ENCODE data around the gene IL1RAP.

The IL1RAP gene

DNA sequence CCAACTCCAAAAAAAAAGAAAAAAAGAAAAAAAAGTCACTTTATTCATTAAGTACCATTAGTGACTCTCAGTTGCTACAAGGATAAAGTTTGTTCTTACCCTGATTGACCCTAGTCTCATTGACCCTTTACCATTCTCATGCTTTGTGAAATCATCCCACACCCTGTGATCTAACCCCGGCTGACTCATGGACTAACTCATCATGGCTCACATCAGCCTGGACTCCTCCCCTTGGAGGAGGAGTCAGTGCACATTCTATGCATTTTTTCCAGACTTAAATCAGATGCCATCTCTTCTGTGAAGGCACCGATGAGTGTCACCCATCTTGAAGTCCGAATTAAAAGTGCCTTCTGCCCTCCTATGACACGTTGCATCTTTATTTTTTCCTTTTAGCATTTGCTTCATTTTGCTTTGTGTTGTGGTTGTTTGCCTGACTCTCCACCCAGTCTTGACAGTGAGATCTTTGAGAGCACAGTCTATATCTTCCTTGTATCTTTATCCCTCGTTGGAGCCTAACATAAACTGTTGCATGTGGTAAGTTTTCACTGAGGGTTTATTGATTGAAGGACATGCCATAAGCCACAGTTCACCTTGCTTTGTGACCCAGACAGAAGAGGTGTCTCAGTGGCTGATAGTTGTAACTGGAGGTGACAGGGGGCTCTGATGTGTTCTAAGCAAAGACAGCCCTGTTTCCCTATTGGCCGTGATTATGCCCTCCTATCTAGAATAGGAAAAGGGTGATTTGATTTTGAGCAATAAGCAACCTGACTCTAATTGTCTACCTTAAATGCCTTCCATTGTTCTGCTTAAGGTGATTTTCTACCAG is 72.1 kb downstream of the IL1RAP start:
- DNase-seq (ENCODE audit: insufficient read length, low spot score) (peak; percentile 53), FAIRE-seq (peak; percentile 100)
- no peak; the same call in 1 of the 2 replicates for TF ChIP-seq POLR2A (IDR thresholded peaks at IDR 0.05; ENCODE audit: low read depth, low read length)

GRCh38 chr3:190586631-190587011 is 72.7 kb downstream of the IL1RAP start:
- no peak for TF ChIP-seq POLR2A (IDR thresholded peaks at IDR 0.05; ENCODE audit: low read depth, low read length)
- DNase-seq (ENCODE audit: insufficient read length, low spot score) (peak; percentile 26), FAIRE-seq (no peak)

DNA sequence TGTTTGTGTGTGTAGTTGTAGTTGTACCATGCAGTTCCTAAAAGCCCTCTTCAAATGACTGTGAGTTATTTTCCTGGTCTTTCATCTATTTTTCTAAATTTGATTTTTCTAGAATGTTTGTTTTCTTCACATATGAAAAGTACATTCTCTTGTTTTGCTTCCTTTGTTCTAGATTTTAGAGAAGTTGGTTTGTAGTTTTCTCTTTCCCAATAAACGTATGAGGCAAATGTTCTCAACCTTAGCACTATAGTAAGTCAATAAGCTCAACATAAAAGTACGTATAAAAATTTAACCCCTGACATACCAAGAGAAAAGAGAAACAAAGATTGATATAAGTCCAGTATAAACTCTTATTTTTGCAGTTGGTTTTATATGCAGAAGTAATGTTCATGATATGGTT is 74.7 kb downstream of the IL1RAP start:
- DNase-seq (ENCODE audit: insufficient read length, low spot score) (no peak), FAIRE-seq (no peak)
- no peak for TF ChIP-seq POLR2A (IDR thresholded peaks at IDR 0.05; ENCODE audit: low read depth, low read length)

DNA sequence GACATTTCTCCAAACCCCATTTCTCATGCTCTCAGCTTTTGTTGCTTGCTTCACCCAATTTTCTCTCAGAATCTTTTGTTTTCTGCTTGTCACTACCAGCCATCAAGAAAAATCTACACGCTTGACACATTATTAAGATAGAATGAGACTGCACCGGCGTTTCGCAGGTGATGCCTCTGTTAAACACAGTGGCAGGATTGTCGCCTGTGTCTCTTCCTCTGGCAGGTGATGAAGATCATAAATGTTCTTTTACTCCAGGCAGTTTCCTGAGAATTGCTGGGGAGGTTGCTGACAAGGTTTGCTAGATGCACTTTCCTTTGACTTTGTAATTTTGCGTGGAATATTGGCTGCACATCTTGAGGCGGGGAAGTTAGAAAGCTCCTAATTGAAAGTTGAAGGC is 75.4 kb downstream of the IL1RAP start:
- DNase-seq (ENCODE audit: insufficient read length, low spot score), result no peak
- no peak for FAIRE-seq
- TF ChIP-seq POLR2A (IDR thresholded peaks at IDR 0.05; ENCODE audit: low read depth, low read length), result no peak

DNA sequence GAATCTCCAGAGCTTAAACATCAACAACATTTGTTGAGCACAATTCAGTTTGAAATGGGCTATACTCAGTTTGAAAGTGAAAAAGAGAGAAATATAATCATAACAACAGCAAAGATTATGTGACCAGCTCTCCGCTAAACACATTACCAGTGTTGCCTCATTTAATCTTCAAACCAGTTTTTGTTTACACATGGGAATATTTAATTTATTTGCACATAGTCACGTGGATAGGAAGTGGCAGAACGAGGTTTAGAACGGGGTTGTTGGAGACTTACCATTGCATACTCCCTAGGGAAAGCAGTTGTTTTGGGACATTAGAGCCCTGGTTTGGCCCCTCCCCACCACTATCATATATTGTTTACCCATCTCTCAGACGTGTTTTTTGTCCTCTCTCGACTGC is 77.2 kb downstream of the IL1RAP start:
- no peak for FAIRE-seq
- no peak for TF ChIP-seq POLR2A (IDR thresholded peaks at IDR 0.05; ENCODE audit: low read depth, low read length)
- no peak for DNase-seq (ENCODE audit: insufficient read length, low spot score)

DNA sequence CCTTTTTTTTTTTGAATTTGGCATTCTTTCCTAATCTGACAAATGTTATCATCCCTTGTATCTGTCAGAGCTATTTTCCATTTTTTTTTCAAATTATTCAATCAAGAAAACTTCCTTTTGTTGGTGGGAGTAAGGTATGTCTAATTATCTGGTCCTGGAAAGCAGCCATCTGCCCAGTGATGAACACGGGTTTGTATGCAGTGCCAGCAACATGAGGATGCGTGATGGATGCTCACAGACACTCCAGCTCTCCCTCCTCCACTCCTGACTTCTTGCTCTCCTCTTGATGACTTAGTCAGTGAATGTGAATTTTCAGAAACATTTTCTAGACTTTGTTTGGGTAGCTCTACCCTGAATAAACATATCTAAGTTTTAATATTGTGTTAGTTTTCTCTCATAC is 79.2 kb downstream of the IL1RAP start:
- no peak for FAIRE-seq
- no peak for TF ChIP-seq POLR2A (IDR thresholded peaks at IDR 0.05; ENCODE audit: low read depth, low read length)
- no peak for DNase-seq (ENCODE audit: insufficient read length, low spot score)

DNA sequence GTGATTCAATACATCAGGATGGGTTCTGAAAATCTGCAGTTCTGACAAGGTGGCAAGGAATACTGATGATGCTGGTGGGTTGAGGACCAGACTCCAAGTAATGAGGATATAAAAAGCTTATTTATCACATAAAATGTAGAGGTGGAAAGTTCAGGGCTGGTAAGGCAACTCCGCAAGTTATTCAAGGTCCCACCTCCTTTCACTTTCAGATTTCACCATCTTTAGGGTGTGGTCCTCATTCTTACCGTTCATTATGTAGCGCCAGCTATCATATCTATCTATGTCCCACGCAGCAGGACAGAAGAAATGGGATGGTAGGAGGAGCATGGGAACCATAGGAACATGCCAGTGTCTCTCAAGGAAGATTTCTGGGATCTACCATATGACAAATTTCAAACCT is 80.3 kb downstream of the IL1RAP start:
- DNase-seq (ENCODE audit: insufficient read length, low spot score), result no peak
- no peak for TF ChIP-seq POLR2A (IDR thresholded peaks at IDR 0.05; ENCODE audit: low read depth, low read length)
- FAIRE-seq, result peak; percentile 48

GRCh38 chr3:190595179-190595795 is 81.4 kb downstream of the IL1RAP start:
- FAIRE-seq (peak; percentile 75), DNase-seq (ENCODE audit: insufficient read length, low spot score) (no peak)
- TF ChIP-seq POLR2A (IDR thresholded peaks at IDR 0.05; ENCODE audit: low read depth, low read length), result no peak

GRCh38 chr3:190595807-190596206 is 81.9 kb downstream of the IL1RAP start:
- no peak for DNase-seq (ENCODE audit: insufficient read length, low spot score)
- TF ChIP-seq POLR2A (IDR thresholded peaks at IDR 0.05; ENCODE audit: low read depth, low read length), result no peak
- FAIRE-seq, result no peak

DNA sequence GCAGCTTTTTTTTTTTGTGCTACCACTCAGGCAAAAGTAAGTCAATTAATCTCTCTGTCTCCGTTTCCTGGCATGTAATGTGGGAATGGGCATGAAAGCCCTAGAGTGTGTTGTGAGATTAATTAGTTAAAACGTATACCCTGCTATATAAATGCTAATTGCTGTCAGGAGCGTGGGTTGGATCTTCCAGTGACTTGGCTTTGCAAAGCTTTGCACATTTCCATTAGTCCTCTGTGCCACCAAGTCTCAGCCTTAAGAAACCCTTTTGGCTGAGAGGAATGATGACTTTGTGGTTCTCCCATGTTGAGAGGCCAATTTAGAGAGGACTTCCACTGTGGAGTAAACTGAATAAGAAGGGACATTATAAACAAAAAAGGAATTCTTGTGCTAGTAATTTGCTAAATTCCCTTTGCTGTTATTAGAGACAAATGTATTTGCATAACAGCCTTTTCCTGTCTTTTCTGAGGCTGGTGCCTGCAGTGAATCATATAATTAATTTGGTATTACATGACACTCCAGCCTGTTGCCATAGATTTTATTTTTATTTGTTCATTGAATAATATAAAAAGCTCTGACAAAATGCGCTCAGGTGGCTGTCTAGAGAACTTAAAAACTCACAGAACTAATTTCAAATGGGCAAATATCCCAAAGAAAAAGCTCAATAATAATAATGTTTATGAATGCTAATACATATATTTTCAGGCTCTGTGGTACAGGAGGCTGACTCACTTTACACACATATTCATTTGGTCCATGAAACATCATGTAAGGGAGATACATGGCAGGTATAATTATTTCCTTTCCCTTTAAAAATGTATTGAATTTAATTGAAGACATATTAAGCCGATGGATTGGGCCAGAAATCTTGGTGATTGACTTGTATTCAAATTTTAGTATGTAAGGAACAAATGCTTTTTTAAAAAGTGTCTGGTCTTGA is 82.7 kb downstream of the IL1RAP start:
- DNase-seq (ENCODE audit: insufficient read length, low spot score) (no peak), FAIRE-seq (no peak)
- TF ChIP-seq POLR2A (IDR thresholded peaks at IDR 0.05; ENCODE audit: low read depth, low read length), result no peak

GRCh38 chr3:190597291-190597690 is 83.4 kb downstream of the IL1RAP start:
- FAIRE-seq, result peak; percentile 58
- DNase-seq (ENCODE audit: insufficient read length, low spot score), result no peak
- TF ChIP-seq POLR2A (IDR thresholded peaks at IDR 0.05; ENCODE audit: low read depth, low read length), result no peak

DNA sequence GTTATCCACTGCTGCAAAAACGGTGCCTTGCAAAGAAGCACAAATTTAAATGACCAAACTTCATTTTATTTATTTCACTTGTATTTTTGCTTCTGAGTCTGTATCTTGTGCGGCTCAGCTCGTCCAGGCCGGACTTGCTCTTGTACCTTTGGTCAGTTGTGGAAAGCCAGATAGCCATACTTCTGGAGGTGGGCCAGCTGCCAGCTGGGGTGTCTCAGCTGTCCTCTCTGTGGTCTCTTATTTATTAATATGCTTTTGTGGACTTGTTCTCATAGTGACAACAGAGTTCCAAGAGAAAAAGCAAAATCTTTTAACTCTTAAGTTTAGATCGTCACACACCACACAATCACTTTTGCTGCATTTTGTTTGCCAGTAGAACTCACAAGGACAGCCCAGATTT is 87.7 kb downstream of the IL1RAP start:
- FAIRE-seq, result peak; percentile 15
- no peak for DNase-seq (ENCODE audit: insufficient read length, low spot score)
- no peak for TF ChIP-seq POLR2A (IDR thresholded peaks at IDR 0.05; ENCODE audit: low read depth, low read length)

GRCh38 chr3:190605385-190605784 is 91.5 kb downstream of the IL1RAP start:
- no peak for FAIRE-seq

GRCh38 chr3:190606596-190606995 is 92.7 kb downstream of the IL1RAP start:
- TF ChIP-seq POLR2A (IDR thresholded peaks at IDR 0.05; ENCODE audit: low read depth, low read length), result no peak
- FAIRE-seq (no peak), DNase-seq (ENCODE audit: insufficient read length, low spot score) (no peak)

More at GRCh38 chr3:190605385-190605784, 91.5 kb downstream of the IL1RAP start:
- TF ChIP-seq POLR2A (IDR thresholded peaks at IDR 0.05; ENCODE audit: low read depth, low read length), result no peak
- DNase-seq (ENCODE audit: insufficient read length, low spot score), result no peak

All from H54 (cell line).